ENCODE data around the gene HOXD11. TPM values are rescaled to one million over a fixed set of nuclear protein-coding genes. Genes with fewer than 3 reads are reported as not detected.

HOXD11 gene
- total RNA-seq, 4 donors from 2014 or later = not detected

GRCh38 chr2:176100547-176101140, 6.4 kb upstream of the HOXD11 start:
- H3K4me1 ChIP-seq = peaks cover 18 to 30% of the 10 kb centered on the region in 2 donors
- H3K27me3 ChIP-seq = peaks cover 94% of the 10 kb centered on the region
- H3K4me3 ChIP-seq (replicated peaks in 1 of 3) = no peak overlapping the region
- intact Hi-C loops (cut with DNase I) = no loop called here
- H3K27ac ChIP-seq = no peak overlapping the region
- no peak for DNase-seq
- no peak for TF ChIP-seq POLR2A (IDR thresholded peaks at IDR 0.05)
- TF ChIP-seq, protein P1, sequence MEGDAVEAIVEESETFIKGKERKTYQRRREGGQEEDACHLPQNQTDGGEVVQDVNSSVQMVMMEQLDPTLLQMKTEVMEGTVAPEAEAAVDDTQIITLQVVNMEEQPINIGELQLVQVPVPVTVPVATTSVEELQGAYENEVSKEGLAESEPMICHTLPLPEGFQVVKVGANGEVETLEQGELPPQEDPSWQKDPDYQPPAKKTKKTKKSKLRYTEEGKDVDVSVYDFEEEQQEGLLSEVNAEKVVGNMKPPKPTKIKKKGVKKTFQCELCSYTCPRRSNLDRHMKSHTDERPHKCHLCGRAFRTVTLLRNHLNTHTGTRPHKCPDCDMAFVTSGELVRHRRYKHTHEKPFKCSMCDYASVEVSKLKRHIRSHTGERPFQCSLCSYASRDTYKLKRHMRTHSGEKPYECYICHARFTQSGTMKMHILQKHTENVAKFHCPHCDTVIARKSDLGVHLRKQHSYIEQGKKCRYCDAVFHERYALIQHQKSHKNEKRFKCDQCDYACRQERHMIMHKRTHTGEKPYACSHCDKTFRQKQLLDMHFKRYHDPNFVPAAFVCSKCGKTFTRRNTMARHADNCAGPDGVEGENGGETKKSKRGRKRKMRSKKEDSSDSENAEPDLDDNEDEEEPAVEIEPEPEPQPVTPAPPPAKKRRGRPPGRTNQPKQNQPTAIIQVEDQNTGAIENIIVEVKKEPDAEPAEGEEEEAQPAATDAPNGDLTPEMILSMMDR (IDR thresholded peaks at IDR 0.05) = no peak
- 14 to 15% methylated on average over 17 to 28 of the region's 28 CpGs for WGBS, 2 donors
- no peaks in the 10 kb centered on the region for H3K9me3 ChIP-seq
- H3K36me3 ChIP-seq = no peaks in the 10 kb centered on the region

DNA sequence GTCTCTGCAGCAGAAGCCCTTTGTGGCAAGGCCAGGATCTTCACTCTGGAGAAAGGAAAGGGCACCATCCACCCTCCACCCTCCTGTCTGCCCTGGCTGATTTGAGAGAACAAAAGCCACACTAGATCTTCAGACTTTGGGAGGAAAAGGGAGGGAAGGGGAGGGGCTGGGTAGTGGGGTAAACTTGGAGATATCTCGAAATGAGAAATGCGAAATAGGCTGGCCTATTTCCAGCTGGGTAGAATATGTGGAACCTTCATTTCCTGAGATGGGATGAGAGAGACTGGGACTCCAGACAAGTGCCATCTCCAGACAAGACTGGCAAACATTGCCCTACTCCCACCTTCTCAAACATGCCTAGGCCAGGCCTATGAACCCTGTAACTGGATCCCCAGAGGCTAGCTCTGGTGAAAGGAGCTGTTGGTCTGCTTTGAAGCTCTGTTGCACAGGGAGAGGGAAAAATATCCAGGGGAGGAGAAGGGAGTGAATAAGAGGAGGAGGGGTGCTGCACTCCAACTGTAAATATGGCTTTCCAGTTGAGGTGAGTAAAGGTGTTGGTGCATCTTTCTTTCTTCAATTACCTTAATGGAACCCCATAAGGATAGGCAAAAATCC, 5.8 kb upstream of the HOXD11 start:
- Histone ChIP-seq H3K4me3 (replicated peaks in 1 of 3) (no peak overlapping the region), H3K9me3 (no peaks in the 10 kb centered on the region), H3K27ac (no peak overlapping the region), H3K27me3 (peaks cover 89% of the 10 kb centered on the region), H3K4me1 (peaks cover 18 to 29% of the 10 kb centered on the region in 2 donors), H3K36me3 (no peaks in the 10 kb centered on the region)
- no peak for DNase-seq
- intact Hi-C loops (cut with DNase I) = no loop called here
- 9 to 13% methylated on average over 2 of the region's 2 CpGs for WGBS, 2 donors
- TF ChIP-seq, protein P1 (IDR thresholded peaks at IDR 0.05) = no peak
- TF ChIP-seq POLR2A (IDR thresholded peaks at IDR 0.05) = no peak

GRCh38 chr2:176101842-176102241, 5.2 kb upstream of the HOXD11 start:
- no peak for DNase-seq
- no peak overlapping the region for H3K27ac ChIP-seq
- TF ChIP-seq, protein P1 (IDR thresholded peaks at IDR 0.05) = no peak
- no peak for TF ChIP-seq POLR2A (IDR thresholded peaks at IDR 0.05)
- no peaks in the 10 kb centered on the region for H3K36me3 ChIP-seq
- intact Hi-C loops (cut with DNase I) = no loop called here
- H3K27me3 ChIP-seq = peaks cover 84% of the 10 kb centered on the region
- WGBS, 2 donors = 32 to 39% methylated on average over 5 of the region's 5 CpGs
- H3K9me3 ChIP-seq = no peaks in the 10 kb centered on the region
- H3K4me1 ChIP-seq = peaks cover 16 to 29% of the 10 kb centered on the region in 2 donors
- no peak overlapping the region for H3K4me3 ChIP-seq (replicated peaks in 1 of 3)

DNA sequence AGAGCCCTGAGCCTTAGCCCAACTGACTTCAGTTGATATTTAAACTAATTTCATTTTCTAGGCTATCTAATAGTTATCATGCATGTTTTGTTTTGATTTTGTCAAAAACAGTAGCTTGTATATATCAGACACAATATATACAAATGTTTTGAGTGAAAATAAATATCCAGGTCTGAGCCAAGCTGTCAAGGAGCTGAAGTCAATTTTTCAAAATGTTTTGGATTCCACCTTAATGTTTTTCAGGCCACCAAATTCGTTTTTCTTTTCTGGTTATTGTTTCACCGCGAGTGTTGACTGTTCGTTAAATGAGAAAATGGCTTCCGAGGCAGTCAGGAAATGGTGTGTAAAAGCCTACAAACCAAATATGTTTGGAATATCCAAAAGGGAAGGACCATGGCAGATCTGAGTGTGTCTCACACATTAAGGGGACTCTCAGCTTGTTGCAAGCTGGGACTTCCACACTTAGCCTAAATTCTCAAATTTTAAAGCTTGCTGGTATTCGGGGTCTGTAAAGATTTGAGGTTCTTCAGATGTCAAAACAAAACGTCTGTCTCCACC, 4.7 kb upstream of the HOXD11 start:
- DNase-seq = no peak
- Histone ChIP-seq H3K4me1 (peaks cover 11 to 28% of the 10 kb centered on the region in 2 donors), H3K9me3 (no peaks in the 10 kb centered on the region), H3K27ac (no peak overlapping the region), H3K4me3 (replicated peaks in 1 of 3) (no peak overlapping the region), H3K36me3 (no peaks in the 10 kb centered on the region), H3K27me3 (peaks cover 79% of the 10 kb centered on the region)
- WGBS, 2 donors = 22 to 23% methylated on average over 7 of the region's 7 CpGs
- TF ChIP-seq, protein P1 (IDR thresholded peaks at IDR 0.05) = no peak
- TF ChIP-seq POLR2A (IDR thresholded peaks at IDR 0.05) = no peak
- intact Hi-C loops (cut with DNase I) = no loop called here

DNA sequence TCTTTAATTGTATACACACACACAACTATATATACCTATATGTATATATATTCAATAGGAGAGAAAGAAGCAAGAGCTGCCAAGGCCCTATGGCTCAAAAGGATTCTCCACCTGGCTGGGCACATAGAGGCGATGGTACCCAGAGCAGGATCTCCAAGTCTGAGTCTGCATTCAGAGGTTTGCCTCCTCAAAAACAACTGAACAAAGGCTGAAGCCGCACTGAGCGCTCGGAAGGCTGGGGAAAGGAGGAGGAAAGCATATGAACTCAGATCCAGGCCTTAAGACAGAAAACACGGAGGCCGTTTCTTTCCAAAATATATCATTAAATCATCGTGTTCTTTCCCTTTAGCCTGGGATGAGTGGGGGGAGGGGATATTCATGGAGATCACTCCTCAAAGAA, 3.9 kb upstream of the HOXD11 start:
- TF ChIP-seq, protein P1 (IDR thresholded peaks at IDR 0.05) = no peak
- TF ChIP-seq POLR2A (IDR thresholded peaks at IDR 0.05) = no peak
- WGBS, 2 donors = 23 to 29% methylated on average over 7 of the region's 7 CpGs

More for the DNA sequence above, 3.9 kb upstream of the HOXD11 start:
- no peak overlapping the region for H3K4me3 ChIP-seq (replicated peaks in 1 of 3)
- peaks cover 75% of the 10 kb centered on the region for H3K27me3 ChIP-seq
- DNase-seq = no peak
- intact Hi-C loops (cut with DNase I) = no loop called here
- H3K36me3 ChIP-seq = no peaks in the 10 kb centered on the region
- H3K4me1 ChIP-seq = peaks cover 10 to 28% of the 10 kb centered on the region in 2 donors
- H3K9me3 ChIP-seq = no peaks in the 10 kb centered on the region
- no peak overlapping the region for H3K27ac ChIP-seq
